ENCODE measurements around the gene SMURF1. TPM values are rescaled to one million over a fixed set of nuclear protein-coding genes. Genes with fewer than 3 reads are reported as not detected.

Gene SMURF1
- total RNA-seq, 2 donors from 2014 or later = 15.4 to 25.1 TPM

GRCh38 chr7:98978672-98979071, 165.2 kb downstream of the SMURF1 start:
- Histone ChIP-seq H3K27ac (no peak overlapping the region), H3K4me1 (replicated peaks) (no peaks in the 10 kb centered on the region), H3K36me3 (peaks cover 6 to 34% of the 10 kb centered on the region in 2 donors), H3K9me3 (no peaks in the 10 kb centered on the region), H3K27me3 (replicated peaks; ENCODE audit: insufficient read depth) (no peaks in the 10 kb centered on the region), H3K4me3 (no peak overlapping the region)
- WGBS = 87% methylated on average over 9 of the region's 9 CpGs
- no peak for TF ChIP-seq POLR2A (IDR thresholded peaks at IDR 0.05)
- TF ChIP-seq CTCF (IDR thresholded peaks at IDR 0.05) = no peak
- TF ChIP-seq POLR2AphosphoS5 (IDR thresholded peaks at IDR 0.05) = no peak
- DNase-seq (ENCODE audit: low spot score) = no peak
- intact Hi-C loops (cut with DNase I) = no loop called here

Other genes starting within 250 kb of the SMURF1 start
- gene KPNA7, start 64.0 kb upstream of the SMURF1 start, total RNA-seq = under 1 TPM in 1 of 2 donors, not detected in 1; 0.91 TPM
- under 1 TPM in 1 of 2 donors, not detected in 1; 0.97 TPM for gene MYH16, start 128.7 kb upstream of the SMURF1 start, total RNA-seq
- gene ARPC1A, start 181.8 kb upstream of the SMURF1 start, total RNA-seq = 100 to 1,000 TPM; 119 to 136 TPM
- gene ARPC1B, start 230.6 kb upstream of the SMURF1 start, total RNA-seq = 10 to 100 TPM; 85.4 to 86.5 TPM